Renal cortical epithelial cell (primary cell): ENCODE data around the gene TACR1. TPM values are rescaled to one million over a fixed set of nuclear protein-coding genes. Genes with fewer than 3 reads are reported as not detected.
"Not testable (repeated sequence)": the region's sequence is repeated elsewhere in the genome, so short reads cannot be mapped to it uniquely, and the experiment has no call there.

ENCODE experiments used
- DNase-seq: peaks from one replicate; pipeline ENCODE4 v3.0.0-alpha.2; 2011; ENCODE audit warnings: low read depth
- total RNA-seq: library from RNA; depleted of rRNA; stranded (reverse); fragments of >200 nt; gene quantifications from 2 replicates; pipeline ENCODE4 v1.2.3, GENCODE V29; 2014

Gene TACR1
- total RNA-seq, 1 donor from 2014 or later = 0.10 TPM

GRCh38 chr2:75090770-75091515, 108.4 kb downstream of the TACR1 start:
- no peak for DNase-seq

GRCh38 chr2:75089471-75089870, 109.8 kb downstream of the TACR1 start:
- DNase-seq = no peak

DNA sequence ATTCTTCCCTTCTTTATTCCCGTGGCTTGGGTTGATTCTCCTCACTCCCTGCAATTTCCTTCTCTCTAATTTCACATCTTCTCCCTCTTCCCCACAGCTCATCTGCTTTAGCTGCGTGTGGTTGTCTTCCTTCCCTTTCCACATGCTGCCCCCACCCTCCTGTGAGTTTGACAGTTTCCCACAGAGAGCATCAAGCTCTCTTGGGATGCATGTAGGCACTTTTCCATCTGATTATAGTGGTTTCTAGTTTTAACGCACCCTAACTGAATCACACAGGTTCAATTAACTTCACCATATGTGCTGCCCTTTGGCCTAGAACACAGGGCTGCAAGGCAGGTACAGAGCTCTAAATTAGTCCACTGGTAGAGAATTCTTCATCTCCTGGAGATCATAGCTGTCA, 110.5 kb downstream of the TACR1 start:
- no peak for DNase-seq

- DNase-seq = no peak
These were observed 111.6 kb downstream of the TACR1 start for GRCh38 chr2:75087736-75088135.

DNA sequence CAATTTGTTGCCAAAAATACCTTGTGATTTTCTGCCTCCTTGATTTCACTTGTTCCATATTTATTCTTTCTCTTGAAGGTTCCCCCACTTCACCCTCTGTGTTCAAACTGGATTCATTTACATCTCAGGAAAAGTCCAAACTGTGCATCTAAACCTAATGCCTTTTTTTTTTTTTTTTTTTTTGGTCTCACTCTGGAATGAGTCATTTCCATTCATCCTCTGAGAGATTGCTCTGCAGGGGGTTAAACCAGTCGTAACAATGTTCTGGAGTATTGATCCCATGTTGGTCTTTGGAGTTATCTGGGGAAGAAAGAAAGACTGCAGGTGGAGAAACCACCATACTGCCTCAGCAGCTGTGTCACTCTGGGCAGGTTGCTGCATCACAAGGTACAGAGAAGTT, 119.7 kb downstream of the TACR1 start:
- DNase-seq = peak; percentile 38

DNA sequence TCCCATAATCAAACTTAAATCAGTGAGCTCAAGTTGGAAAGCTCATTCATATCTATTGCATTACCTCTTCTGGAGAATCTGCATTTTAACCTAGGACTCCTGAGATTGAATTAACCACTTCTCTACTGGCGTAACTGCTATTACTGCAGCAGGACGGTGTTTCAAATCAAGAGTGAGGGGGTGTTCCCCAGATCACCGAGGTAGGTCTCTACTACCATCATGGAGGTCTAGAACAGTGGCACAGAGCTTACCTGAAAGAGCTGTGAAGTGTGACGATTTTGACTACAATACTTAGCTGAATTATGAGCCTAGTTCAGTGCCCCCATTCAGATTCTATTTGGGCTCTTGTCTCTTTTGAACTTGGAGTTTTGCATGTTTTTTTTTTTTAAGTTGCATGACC, 121.4 kb downstream of the TACR1 start:
- DNase-seq = no peak

DNA sequence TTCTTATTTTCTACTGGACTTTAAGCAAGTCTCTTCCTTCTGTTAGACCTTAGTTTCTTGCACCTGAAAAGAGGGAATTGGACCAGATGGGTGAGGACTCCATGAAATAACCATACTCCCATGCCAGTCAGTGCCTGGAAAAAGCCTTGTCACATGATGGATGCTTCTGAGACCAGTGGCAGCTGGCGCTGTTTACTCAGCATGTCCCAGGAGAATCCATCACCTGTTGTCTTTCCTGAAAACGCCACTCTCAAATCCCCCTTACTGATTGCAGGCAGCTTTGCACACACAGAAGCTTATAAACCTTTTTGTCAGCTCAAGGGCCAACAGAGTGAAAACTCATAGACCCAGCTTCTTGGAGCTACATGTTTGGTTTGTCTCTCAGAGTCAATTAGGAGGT, 123.2 kb downstream of the TACR1 start:
- DNase-seq = no peak

- no peak for DNase-seq
These were observed 124.6 kb downstream of the TACR1 start for GRCh38 chr2:75074708-75075107.

DNA sequence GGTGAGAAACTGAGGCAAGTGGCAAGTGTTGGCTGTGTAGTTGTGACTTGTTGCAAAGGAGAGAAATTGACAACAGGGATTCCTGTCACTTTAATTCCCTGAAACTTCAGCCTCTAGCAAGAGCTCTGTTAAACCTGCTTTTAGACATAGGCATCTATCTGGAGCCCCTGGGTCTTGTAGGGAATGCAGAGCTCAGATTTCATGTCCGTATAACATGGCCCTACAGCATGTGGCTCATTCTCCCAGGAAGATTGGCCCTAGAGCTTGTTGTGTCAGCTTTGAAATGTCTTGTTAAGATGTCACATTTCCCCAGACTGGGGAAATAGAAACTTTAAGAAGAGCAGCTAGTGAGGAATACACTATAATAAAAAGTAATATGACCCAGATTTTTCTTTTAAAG, 125.1 kb downstream of the TACR1 start:
- no peak for DNase-seq

GRCh38 chr2:75071766-75072165, 127.6 kb downstream of the TACR1 start:
- no peak for DNase-seq

DNA sequence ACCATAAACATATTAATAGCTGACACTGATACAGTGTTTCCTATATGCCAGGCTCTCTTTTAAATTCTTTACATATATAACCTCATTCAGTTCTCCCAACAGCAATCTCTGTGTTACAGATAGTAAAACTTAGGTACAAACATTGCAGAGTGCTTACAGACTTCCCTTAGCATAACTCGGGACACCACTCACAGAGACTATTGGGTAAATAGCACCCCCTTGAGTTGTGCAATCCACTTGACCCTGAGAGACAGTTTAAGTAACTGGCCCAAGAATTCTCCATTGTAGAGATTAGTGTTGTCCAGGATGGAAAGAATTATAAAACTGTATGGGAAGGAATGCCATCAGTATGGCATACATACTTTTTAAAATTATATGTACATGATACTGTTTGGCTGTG, 130.8 kb downstream of the TACR1 start:
- DNase-seq = no peak

DNA sequence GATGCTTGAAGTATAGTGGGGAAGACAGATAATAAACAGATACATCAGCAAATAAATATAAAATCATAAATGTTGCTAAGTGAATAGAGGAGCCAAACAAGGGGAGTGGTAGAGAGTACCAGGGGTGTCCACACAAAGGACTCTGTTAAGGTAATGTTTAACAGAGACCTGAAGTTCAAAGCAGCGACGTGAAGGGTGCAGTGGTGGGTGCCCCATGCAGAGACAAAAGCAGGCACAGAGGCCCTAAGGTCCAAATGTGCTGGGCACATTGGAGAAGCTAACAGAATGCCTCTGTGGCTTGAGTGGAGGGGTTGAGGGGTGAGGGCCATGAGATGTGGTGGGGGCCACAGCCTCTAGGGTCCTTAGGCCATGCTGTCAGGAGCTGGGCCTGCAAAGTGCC, 131.8 kb downstream of the TACR1 start:
- DNase-seq = no peak

DNA sequence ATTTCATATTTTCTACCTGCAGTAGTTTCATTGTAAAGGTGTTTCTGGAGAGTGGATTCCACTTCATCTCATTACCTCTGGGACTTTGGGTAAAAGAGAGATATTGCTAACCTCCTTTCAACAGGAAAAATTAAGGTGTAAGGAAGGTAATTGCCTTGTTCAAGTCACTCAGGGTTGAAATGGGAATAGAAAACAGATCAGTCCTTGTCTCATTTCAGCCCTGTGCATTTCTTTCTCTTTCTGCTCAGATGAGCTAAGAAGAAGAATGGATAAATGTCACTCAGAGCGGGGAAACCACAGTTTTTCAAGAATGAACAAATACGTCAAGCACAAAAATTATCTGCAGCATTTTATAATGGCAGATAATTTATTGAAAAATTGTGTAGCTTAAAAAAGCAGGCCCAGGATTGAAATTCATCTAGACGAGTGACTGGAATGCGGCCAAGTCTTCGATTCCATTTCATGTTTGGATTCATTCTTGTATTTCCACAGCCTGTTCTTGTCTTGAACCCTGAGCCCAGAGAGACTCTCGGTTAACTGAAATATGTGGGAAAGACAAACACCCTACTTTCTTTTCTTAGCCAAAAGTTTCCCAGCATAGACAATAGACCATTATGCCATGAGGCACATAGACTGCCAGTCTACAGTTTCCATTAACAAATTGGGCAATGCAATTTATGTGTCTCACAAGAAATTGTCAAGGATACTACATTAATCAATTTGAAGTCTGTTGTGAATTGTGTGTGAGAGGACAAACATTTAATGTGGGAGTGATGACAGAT, 133.0 kb downstream of the TACR1 start:
- DNase-seq = no peak

GRCh38 chr2:75065402-75066008, 133.8 kb downstream of the TACR1 start:
- no peak for DNase-seq

DNA sequence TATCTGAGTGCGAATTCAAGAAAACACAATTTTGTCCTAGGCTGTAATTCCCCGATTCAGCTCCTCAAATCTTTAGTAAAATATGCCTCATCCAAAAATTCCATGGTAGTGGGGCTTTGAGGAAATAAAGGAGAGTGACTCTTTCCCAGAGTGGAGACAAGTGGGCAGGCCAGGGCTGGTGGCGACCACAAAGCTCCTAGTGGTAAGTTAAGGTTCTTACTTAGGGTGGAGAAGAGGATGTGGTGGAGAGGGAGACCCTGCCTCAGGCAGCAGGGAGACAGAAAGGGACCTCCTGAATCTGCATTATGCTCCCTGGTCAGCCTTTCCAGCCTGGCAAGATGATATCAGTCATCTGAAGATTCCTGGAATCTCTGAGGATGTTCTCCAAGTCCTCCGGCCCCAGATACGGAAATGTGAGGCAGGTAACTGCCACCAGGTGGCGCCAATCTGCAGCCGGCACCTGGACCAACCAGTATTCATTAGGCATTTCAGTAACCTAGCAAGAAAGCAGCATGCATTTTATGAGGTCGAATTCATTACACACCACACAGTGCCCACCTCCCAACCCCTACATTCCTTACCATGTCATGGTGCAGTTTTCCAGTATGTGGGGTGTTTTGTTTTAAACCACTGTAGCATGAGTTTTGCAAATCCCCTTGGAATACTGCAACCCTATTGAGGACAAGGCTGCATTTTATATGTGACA, 134.5 kb downstream of the TACR1 start:
- DNase-seq = peak; percentile 44

DNA sequence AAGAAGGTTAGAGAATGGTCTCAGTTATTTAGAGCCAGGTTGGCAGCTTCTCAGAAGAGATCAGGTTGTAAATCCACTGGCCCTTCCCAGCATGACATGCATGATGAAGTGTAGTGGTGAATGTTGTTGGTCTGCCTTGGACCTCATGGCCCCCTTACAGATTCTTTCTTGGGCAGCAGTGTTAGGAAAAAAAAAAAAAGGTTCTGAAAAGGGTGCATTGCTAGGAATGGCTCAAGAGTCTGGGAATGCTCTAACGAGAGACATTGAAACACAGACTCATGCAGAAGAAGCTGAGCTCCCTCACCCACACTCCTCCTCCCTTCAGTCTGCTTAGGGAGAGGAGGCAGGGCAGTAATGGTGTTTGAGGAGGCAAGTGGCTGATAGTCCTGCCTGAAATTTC, 135.4 kb downstream of the TACR1 start:
- no peak for DNase-seq

DNA sequence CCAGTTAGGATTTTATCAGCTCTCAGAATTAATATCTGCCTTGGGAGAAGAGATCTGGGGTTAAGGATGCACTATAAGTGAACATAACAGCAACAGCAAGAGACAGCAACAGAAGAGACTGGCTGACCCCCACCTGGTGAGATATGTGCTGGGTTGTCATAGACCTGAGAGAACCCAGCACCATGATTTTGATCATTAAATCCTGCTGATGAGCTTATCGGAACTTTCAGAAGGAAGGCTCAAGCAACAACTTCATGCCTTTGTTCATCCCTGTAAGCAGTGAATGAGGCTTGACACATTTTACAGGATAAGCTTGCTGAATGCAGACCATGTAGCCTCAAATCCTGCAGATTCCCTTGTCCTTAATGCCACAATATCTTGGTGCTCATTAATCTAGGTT, 140.9 kb downstream of the TACR1 start:
- DNase-seq = no peak

DNA sequence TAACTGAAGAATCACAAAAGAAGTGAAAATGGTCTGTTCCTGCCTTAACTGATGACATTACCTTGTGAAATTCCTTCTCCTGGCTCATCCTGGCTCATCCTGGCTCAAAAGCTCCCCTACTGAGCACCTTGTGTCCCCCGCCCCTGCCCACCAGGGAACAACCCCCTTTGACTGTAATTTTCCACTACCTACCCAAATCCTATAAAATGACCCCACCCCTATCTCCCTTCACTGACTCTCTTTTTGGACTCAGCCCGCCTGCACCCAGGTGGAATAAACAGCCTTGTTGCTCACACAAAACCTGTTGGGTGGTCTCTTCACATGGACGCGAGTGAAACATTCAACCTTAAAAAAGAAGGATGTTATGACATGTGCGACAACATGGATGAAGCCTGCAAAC, 142.2 kb downstream of the TACR1 start:
- not testable (repeated sequence) for DNase-seq

DNA sequence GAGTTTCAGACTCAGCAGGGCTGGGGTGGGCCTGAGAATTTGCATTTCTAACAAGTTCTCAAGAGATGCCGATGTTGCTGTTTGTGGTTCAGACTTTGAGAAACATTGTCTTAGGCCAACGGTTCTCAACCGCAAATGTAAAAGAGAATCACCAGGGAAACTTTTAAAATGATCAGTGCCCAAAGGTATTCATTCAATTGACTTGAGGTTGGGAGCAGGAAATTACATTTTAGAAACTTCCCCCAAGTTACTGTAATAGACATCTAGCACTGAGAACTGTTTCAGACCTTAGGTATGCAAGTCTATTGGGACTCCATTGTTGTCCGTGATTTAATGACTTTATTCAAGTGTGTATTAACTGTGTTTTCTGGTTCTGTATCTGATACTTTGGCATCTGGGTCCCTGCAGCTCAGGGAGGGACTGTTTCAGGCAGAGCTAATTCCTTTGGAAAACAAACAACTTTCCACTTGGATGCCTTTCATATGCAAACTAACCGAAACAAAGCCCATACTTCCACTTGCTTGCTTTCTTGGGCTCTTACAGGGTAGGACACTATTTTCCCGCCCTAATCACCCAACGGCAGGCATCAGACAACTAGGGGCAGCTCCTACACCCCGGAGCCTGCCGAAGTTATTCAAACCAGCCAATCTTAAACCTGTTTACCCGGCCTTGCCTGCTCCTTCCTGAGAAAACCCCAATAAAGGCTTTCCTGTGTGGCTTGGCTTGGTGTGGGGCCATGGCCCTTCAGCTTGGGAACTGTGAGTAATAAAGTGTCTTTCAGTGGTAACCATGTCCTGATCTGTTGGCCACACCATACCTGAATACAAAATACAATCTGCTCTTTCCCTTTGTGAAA, 143.3 kb downstream of the TACR1 start:
- DNase-seq = peak; percentile 94

- DNase-seq = no peak
These were observed 144.0 kb downstream of the TACR1 start for GRCh38 chr2:75055142-75055819.

GRCh38 chr2:75054296-75054695, 145.0 kb downstream of the TACR1 start:
- DNase-seq = no peak
